ENCODE measurements around the gene ABCA12. TPM values are rescaled to one million over a fixed set of nuclear protein-coding genes. Genes with fewer than 3 reads are reported as not detected.

Gene ABCA12
- total RNA-seq, 1 experiment from 2014 or later = 0.11 TPM

DNA sequence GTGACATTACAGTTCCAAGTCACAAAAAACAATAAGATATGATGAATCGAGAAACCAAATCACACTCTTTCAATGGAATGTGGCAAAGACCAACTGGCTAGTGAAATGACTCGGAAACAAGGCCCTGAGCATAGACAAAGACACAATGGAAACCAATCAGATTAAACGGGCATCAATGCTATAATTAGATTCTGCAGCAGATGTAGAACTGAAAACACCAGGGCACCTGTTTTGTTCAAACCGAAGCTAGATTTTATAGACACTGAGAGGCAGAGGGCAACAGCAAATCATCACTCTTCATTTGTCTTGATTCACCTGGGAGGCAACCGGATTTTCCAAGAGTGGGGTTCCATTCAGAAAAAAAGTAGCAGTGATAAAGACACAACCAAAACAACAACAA, 236.1 kb downstream of the ABCA12 start:
- DNase-seq (ENCODE audit: low read depth in 1 of 2, low spot score in 2 of 2) = no peak
- Histone ChIP-seq H3K4me1 (replicated peaks) (no peaks in the 10 kb centered on the region), H3K36me3 (no peaks in the 10 kb centered on the region)

DNA sequence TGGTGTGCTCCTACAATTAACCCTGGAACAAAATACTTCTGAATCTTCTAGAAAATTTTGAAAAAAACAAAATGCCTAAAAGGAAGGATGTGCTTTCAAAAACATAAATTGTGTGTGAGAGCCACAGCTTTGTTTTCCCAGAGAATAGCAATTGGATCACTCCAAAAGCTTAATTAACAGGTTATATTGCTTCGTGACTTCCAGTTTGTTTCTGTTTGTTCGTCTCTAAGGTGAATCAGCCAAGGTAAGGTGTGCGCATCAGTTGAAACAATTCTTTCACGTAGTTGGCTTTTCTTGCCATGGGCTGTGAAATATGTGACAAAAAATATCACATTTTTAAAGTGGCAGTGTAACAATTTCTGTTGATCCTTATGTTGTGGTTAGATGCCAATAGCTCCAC, 238.7 kb downstream of the ABCA12 start:
- Histone ChIP-seq H3K27me3 (replicated peaks) (0 out of 2 replicates have a peak, but pooled peaks cover 2% of the 10 kb centered on the region), H3K4me1 (replicated peaks) (no peaks in the 10 kb centered on the region), H3K9me3 (replicated peaks) (no peaks in the 10 kb centered on the region), H3K27ac (no peak overlapping the region), H3K36me3 (no peaks in the 10 kb centered on the region), H3K4me3 (no peak overlapping the region)
- DNase-seq (ENCODE audit: low read depth in 1 of 2, low spot score in 2 of 2) = no peak

More for the DNA sequence above, 236.1 kb downstream of the ABCA12 start:
- Histone ChIP-seq H3K27me3 (replicated peaks) (no peaks in the 10 kb centered on the region), H3K27ac (no peak overlapping the region), H3K9me3 (replicated peaks) (no peaks in the 10 kb centered on the region), H3K4me3 (no peak overlapping the region)

DNA sequence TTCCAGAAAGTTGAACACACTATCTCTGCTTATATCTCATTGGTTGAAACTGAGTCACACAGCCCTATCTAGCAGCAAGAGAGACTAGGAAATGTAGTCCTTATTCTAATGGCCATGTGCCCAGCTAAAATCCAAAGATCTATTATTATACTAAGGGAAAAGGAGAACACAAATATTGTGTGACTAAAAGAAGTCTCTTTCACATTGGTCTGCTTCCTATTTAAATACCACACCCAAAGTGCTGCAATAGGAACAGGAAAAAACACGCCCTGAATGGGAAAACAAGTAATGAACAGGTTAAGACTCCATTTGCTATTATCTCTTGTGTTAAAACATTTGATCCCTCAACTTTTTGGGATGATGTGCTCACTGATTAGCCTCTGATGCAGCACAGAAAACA, 242.2 kb downstream of the ABCA12 start:
- Histone ChIP-seq H3K9me3 (replicated peaks) (no peaks in the 10 kb centered on the region), H3K27me3 (replicated peaks) (0 out of 2 replicates have a peak, but pooled peaks cover 2% of the 10 kb centered on the region), H3K36me3 (no peaks in the 10 kb centered on the region), H3K4me3 (no peak overlapping the region), H3K27ac (no peak overlapping the region), H3K4me1 (replicated peaks) (no peaks in the 10 kb centered on the region)
- DNase-seq (ENCODE audit: low read depth in 1 of 2, low spot score in 2 of 2) = no peak

DNA sequence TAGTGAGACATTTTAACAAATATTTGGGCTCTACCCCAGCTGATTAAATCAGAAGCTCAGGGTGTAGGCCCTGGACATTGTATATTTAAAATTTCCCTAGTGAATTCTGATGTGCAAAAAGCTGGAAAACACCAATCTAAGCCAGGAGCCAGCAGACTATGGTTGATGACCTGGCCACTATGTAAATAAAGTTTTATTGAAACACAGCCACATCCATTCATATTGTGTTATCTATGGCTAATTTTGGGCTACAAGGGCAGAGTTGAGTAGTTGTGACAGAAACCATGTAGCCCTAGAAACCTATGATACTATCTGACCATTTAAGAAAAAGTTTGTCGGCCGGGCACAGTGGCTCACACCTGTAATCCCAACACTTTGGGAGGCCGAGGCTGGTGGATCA, 243.0 kb downstream of the ABCA12 start:
- no peak overlapping the region for H3K27ac ChIP-seq
- DNase-seq (ENCODE audit: low read depth in 1 of 2, low spot score in 2 of 2) = no peak
- no peaks in the 10 kb centered on the region for H3K4me1 ChIP-seq (replicated peaks)
- 0 out of 2 replicates have a peak, but pooled peaks cover 2% of the 10 kb centered on the region for H3K27me3 ChIP-seq (replicated peaks)
- no peaks in the 10 kb centered on the region for H3K9me3 ChIP-seq (replicated peaks)
- H3K4me3 ChIP-seq = no peak overlapping the region
- no peaks in the 10 kb centered on the region for H3K36me3 ChIP-seq

DNA sequence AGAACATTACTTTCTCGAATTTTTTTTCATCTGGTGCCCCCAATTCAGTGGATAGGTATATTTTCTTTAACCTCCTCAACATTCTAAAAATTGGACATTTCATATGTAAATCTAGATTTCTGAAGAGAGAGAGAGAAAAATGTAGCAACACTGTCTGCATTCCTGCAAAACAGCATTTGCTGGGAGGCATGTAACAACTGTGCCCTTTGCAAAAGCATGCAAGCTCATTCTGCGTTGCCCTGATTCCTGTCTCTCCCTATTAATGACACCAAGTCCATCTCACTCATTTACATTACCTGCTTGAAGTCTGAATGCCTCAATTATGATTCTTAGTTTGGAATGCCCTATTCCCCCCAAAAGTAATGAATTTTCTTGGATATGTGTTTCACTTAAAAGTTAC, 249.1 kb downstream of the ABCA12 start:
- no peaks in the 10 kb centered on the region for H3K4me1 ChIP-seq (replicated peaks)
- no peak overlapping the region for H3K27ac ChIP-seq
- H3K36me3 ChIP-seq = no peaks in the 10 kb centered on the region
- no peak for DNase-seq (ENCODE audit: low read depth in 1 of 2, low spot score in 2 of 2)
- no peak overlapping the region for H3K4me3 ChIP-seq
- peaks cover 3% of the 10 kb centered on the region; the same call in 1 of the 2 replicates for H3K27me3 ChIP-seq (replicated peaks)
- no peaks in the 10 kb centered on the region for H3K9me3 ChIP-seq (replicated peaks)

DNA sequence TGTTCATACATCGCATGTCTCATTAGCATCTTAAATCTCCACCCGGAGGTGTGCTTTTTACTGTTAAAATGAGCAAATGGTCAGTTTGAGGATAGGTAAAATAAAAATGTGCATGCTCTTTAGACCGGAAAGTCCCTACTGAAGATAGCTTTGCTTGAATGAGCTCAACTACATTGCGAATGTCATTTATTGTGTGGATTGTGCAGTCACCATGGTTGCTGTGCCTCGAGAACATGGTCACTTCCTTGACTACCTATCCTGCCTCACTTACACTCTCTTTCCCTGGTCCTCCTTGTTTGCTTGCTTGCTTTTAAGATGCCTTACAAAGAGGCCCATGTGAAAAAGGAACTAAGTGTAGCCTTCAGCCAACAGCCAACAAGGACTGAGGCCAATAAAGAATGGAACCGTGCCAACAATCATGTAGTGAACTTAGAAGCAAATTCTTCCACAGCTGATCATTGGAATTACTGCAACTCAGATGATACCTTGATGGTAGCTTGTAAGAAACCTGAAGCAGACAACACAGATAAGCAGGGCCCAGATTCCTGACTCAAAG, 256.7 kb downstream of the ABCA12 start:
- H3K36me3 ChIP-seq = no peaks in the 10 kb centered on the region
- no peak overlapping the region for H3K27ac ChIP-seq
- no peaks in the 10 kb centered on the region for H3K9me3 ChIP-seq (replicated peaks)
- H3K4me1 ChIP-seq (replicated peaks) = no peaks in the 10 kb centered on the region
- no peak for DNase-seq (ENCODE audit: low read depth in 1 of 2, low spot score in 2 of 2)
- H3K27me3 ChIP-seq (replicated peaks) = peaks cover 3% of the 10 kb centered on the region; the same call in 1 of the 2 replicates
- no peak overlapping the region for H3K4me3 ChIP-seq

Other genes with a start within 250 kb of the ABCA12 start
- gene ATIC, start 173.4 kb upstream of the ABCA12 start, total RNA-seq (2014; rRNA removed; shearing (Covaris generic)) = 13.1 and 18.3 TPM in 2 replicates